ENCODE results near the gene NRCAM.

Gene NRCAM

DNA sequence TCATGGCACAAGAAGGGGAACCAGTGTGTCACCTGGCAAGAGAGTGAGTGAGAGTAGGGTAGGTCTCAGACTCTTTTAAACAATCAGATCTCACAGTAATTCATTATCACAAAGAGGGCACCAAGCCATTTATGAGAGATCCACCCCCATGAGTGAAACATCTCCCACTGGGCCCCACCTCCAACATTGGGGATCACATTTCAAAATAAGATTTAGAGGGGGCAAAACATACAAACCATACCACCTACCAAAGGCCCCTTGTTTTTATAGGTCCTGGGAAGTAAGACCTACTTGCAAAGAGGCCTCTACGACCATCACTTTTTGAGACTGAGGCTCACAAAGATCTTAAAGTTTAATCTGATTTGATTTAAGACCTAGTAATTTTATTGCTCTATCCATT is 134.9 kb downstream of the NRCAM start:
- DNase-seq (ENCODE audit: extremely low spot score, insufficient read length, low read depth), result no peak
- FAIRE-seq, result no peak

DNA sequence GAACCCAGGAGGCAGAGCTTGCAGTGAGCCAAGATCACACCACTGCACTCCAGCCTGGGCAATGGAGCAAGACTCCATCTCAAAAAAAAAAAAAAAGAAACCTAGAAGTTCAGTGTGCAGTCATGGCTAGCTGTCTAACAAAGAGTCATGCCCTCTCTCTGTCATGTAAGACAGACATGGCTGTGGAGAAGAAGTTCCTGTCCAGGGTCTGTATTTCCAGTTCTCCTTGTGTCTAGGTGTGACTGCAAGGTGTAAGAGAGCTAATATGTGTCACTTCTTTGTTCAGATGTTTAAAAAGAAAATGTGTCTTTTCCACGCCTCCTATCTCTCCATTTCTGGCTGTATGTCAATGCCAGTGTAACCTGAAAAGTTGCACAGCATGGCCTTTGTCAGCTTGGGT is 139.5 kb downstream of the NRCAM start:
- DNase-seq (ENCODE audit: extremely low spot score, insufficient read length, low read depth) (no peak), FAIRE-seq (no peak)

DNA sequence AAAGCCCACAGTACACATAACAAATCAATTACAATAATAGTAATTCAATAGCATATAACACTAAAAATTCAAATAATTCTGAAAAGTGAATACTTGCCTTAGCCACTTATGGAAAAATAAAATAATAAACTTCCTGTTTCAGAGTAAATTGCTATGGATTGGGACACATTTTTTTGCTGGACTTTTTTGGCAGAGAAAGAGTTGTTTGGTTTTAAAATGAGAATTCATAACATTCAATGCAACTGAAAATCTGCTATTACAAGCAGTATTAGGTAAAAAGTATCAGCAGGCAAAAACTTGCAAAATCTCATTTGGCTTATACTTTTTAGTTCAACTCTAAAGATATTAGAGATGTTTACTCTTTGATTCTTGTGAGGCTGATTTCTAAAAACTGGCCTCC is 141.7 kb downstream of the NRCAM start:
- no peak for FAIRE-seq
- no peak for DNase-seq (ENCODE audit: extremely low spot score, insufficient read length, low read depth)

DNA sequence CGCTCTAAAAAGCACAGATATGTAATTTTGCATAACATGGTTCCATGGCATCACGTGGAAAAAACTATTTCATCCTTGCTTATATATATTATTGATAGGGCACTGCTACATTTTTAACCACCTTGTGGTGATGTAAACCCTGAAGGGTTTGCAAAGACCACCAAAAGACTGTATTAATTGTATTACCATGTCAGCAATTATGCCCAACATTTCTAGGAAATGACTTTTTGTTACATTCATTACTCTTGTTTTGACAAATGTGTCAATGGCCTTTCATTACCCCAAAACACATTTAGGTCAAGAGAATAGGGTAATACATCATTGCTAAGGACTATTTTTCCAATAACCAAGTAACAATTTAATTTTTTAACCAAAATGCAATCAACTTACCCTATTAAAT is 142.2 kb downstream of the NRCAM start:
- no peak for DNase-seq (ENCODE audit: extremely low spot score, insufficient read length, low read depth)
- FAIRE-seq, result no peak

DNA sequence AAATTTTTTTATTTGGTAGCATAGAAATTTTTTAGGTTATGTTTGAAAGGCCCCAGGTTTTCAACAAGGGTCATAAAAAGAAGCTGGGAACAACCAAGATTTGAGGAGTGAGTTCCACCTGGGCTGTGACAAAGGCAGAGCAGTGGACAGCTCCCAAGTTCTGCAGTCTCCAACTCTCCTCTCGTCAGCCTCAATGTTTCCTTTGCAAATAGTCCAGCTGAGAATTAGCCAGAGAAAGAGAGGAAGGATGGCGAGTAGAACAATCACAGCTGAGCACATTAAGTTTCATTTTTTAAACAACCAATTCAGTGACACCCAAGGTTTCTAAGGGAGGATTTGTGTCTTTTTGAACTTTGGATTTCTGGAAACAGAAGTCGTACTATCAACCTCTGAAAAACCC is 143.2 kb downstream of the NRCAM start:
- no peak for FAIRE-seq
- DNase-seq (ENCODE audit: extremely low spot score, insufficient read length, low read depth), result no peak

DNA sequence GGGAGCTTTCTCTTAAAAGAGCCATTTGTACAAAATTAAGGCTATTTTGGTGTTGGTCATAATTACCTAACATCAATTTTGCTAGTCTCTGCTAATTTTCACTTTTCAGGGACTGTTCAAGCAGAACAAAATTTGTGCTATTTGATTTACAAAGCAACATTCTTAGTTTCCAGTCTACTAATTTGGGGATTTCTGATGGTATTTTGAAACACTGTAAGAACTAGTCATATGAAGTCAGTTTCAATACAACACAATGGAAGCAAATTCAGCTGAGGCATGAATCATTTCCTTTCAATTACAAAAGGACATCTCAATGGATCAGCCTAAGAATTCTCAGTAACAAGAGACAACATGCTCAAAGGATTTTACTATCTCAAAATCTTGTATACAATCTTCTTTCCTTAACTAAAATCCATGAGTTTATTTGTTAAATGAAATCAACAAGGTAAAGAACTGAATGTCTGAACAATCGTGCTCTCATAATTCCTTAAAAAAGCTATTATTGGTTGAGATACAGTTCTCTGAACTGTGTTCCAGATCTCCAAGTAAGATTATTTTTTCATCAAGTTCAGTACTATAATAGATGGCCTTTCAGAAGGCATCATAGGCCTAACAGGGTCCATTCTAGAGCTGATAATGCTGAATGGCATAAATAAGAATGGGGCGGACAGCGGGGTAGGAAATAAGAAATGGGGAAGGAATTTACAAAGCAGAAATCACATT is 144.6 kb downstream of the NRCAM start:
- DNase-seq (ENCODE audit: extremely low spot score, insufficient read length, low read depth) (no peak), FAIRE-seq (no peak)

DNA sequence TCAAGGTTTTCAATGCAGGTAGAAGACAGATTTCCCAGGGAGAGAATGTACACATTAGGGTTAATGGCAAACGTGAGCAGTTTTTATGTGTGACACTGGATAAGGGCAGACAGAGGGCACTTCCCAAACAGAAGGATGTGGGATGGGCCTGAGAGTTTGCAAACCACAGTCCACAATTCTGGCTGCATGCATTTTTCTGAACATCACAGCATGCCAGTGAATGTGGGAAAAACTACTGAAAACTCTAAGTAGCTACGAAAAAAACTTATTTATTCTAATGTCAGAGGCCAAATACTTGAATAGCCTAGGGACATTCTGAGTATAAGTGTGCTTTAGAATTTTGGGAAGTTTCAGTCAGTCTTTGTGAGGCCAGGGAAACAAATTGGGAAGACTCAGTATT is 145.9 kb downstream of the NRCAM start:
- FAIRE-seq, result no peak
- no peak for DNase-seq (ENCODE audit: extremely low spot score, insufficient read length, low read depth)

DNA sequence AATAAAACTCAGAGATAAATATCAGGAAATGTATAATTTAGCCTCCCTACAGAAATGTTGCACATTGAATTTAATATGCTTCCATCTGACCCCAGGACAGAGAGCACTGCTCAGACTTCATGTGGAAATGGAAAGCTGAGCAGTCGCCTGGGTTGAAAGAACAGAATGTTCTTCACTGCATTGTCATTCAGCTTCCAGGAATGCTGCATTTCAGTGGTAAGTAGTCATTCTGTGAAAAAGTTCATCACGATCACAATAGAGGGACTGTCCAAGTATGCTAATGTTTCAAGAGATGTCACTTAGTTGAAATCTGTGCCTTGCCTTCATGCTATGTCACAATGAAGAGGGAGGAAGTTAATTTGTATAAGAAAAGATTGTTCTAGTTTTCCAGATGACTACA is 147.3 kb downstream of the NRCAM start:
- FAIRE-seq, result no peak
- no peak for DNase-seq (ENCODE audit: extremely low spot score, insufficient read length, low read depth)

DNA sequence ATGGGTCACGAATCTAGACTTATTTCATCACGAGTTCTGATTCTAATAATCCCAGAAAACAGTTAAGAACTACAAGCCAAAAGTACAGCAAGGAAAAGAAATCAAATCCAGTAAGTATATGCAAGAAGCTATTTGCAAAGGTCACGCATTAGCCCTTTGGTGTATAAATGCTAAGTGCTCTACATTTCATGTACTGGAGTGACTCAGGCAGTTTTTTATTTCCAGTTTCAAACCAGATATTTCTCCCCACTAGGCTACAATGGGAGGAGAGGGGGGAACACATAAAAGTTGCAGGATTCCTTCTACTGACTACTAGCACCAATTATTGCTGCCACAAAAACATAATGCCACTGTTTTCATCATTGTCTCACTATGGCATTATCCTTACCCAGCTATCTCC is 148.0 kb downstream of the NRCAM start:
- FAIRE-seq (no peak), DNase-seq (ENCODE audit: extremely low spot score, insufficient read length, low read depth) (no peak)

DNA sequence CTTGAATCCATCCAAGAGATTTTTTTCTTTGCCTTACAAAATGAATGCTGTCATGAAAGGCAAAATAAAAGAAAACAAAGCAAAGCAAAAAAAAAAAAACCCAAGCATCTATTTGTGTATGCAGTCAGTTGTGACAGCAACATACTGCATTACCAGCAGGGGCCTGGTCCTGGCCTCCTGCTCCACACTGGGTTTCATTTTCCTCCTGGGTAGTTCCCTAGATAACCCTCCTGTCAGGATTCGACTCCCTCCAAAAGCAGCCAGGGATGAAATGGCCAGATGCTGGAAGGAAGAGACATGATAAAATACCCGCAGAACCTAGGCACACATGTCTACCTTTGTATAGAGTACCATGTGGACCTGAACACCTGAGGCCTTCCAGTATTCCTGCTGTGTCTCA is 148.6 kb downstream of the NRCAM start:
- FAIRE-seq (no peak), DNase-seq (ENCODE audit: extremely low spot score, insufficient read length, low read depth) (no peak)

DNA sequence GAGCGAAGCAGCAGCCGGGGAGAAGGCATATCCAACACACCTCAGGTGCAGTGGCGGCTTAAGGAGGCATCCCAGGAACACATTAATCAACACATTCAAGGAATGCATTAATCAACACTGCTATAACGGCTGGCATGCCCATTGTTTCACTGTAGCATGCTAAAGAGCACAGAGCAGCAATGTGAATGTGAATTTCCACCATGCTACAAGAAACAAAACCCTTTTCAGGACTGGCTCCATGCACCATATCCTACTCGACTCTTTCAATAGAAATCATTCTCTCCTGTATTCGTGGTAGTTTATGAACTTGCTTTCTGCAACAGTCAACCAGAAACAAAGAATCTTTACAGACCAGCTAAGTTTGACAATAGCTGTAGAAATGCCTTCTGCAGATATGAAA is 149.0 kb downstream of the NRCAM start:
- no peak for DNase-seq (ENCODE audit: extremely low spot score, insufficient read length, low read depth)
- no peak for FAIRE-seq

DNA sequence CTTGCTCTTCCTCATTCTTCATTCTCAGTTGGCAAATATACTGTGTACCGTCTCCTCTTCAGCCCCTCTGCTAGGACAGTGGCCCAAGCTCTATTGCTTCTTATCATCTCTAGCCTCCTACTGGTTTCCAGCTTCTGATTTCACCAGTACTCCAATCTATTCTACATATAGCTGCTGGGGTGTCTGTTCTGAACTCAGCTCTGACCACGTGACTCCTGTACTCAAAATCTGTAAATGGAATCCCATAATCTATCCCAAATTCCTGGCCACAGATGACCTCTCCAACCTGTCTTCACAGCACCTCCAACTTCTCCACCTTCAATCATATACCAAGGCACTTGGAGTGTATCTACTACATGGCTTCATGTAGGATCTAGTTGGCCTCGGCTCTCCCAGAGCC is 152.9 kb downstream of the NRCAM start:
- no peak for DNase-seq (ENCODE audit: extremely low spot score, insufficient read length, low read depth)
- no peak for FAIRE-seq

DNA sequence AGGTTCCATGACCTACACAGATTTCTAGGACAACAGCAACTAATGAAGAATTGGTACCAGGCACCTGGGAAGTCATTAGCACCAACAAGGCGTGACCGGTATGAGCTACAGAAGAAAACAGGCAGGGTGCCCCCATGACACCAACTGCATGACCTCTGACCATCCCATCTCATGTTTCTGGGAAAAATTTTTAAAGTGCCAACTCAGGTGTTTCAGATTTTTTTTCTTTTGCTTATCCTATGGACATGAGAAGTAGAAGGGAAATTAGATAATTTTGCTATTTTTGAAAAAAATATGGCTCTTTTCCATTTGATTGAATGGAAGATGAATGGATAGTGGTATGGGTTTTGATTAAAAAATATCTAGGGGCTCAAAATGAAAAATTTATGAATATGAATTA is 154.8 kb downstream of the NRCAM start:
- DNase-seq (ENCODE audit: extremely low spot score, insufficient read length, low read depth), result no peak
- FAIRE-seq, result no peak

DNA sequence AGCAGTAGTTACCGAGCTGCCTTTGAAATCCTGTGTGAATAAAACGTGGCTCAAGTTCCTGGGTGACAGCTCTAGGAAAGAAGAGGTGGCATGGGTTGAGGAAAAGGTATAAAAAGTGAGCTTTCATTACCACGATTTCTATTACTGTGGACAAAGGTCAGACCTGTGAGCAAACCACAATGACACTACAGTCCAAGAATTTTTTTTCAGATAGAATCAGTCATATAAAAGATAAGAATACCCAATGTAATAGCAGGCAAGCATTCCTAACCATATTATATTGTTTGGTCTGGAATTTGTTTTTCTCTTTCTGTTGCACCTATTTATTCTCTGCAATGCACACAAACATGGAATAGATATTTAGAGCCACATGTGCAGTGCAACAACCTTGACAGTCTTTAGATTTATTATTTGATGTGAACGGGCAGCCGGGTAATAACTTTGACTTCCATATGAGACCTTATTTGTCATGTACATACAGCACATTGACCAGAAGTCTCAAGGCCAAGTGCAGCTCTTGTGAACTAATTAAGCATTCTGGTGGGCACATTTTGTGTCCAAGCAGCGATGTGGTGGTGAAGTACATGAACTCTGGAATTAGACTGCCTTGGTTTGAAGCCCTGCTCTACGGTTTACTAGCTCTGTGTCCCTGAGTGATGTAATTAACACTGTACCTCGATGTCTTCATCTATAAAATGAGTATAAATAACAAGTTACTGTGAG is 156.8 kb downstream of the NRCAM start:
- FAIRE-seq (no peak), DNase-seq (ENCODE audit: extremely low spot score, insufficient read length, low read depth) (no peak)

DNA sequence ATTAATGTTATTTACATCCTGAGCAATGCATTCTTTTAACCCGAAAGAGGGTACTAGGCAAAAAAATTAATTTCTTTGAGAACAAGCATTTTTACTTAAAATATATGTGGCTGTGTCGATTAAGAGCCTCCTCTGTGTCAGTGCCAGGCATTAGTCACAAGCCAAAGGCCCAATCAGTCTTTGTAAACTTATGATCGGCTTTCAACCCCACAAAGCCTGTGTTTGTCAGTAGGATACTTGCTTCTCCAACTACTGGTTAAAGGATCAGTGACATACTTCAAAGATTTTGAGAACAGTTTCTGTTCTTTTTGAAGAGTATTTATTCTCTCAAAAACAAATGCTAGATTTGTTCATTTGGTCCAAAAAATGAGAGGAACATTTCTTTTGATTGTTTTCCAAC is 159.3 kb downstream of the NRCAM start:
- DNase-seq (ENCODE audit: extremely low spot score, insufficient read length, low read depth), result no peak
- FAIRE-seq, result no peak

DNA sequence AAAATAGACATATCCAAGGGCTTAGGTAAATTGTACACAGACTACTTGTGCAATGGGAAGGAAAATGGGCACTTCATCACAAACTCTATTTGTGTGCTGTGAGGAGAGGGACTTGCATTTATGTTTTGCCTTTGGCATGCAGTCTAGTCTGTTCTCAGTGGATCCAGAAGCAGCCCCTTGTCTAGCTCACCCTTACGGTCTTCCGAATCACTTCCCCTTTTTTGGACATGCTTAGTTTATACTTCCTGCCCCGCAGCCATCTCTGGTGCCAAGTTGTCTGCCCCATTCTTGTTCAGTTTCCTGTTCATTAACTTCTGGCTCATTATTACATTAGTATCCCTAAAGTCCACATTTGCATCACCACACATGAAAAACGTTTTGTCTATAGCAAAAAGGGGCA is 161.6 kb downstream of the NRCAM start:
- FAIRE-seq, result peak; percentile 50
- DNase-seq (ENCODE audit: extremely low spot score, insufficient read length, low read depth), result peak; percentile 20

DNA sequence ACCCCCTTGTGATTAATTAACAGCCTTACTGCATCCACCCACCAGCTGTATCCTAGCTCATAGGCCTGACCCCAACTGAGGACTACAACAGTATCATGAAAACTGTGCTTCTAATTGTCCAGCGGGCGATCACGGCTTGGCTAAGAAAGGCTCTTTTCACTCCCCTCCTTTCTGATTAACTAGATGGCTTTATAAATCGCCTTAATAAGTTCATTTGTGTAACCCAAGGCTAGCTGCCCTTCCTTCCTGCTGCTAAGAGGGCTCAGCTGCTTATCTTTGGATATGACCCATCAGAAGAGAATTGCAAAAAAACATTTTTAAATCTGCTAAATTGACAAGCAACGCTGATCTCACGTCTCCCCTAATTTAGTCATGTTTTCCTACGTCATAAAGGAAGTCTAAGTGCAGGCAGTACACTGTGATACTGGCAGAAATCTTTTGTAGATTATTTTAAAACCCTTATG is 163.1 kb downstream of the NRCAM start:
- FAIRE-seq, result no peak
- DNase-seq (ENCODE audit: extremely low spot score, insufficient read length, low read depth), result no peak

DNA sequence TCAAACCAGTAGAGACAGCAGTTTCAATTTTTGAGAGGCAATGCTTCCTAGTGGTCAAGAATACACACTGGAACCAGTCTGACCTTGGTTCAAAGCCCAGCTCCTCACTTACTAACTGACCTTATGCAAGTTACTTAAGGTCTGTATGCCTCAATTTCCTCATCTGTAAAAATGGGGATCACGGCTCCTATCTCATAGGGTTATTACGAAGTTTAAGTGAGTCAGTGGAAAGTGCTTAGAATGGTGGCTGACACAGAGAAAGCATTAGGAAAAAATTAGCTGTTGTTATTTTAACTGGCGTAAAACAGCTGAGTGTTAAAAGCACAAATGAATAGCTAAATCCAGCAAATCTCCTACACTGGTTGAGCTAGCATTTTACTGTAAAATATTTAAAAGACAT is 163.7 kb downstream of the NRCAM start:
- FAIRE-seq (no peak), DNase-seq (ENCODE audit: extremely low spot score, insufficient read length, low read depth) (no peak)

DNA sequence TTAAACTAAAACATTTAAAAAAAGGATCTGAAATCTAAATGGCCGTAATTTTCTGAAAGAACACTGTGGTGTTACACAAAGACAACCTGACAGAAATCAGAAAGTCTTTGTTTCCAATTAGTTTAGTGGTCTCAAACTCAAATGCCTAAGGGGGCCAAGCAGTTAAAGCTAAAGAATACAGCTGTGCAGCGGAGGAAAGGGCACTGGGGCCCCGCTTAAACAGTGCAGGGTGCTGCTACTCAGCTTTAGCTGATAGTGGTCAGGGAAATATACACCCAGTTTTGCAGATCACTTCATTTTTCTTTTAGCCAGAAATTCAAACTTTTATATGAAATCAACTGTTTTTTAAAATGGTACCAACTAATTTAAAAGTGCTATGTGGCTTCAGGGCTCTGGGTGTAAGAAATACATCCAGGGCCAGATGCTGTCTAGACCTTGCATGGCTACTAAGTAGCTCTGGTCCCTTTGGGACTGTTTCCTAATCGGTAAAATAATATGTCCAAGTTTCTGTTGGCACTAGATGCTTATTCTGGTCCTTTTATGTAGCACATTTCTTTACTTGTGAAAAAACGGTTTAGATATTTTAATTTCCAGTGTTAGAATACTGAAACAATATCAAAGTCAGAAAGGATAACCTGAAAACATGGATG is 164.3 kb downstream of the NRCAM start:
- FAIRE-seq (no peak), DNase-seq (ENCODE audit: extremely low spot score, insufficient read length, low read depth) (no peak)

DNA sequence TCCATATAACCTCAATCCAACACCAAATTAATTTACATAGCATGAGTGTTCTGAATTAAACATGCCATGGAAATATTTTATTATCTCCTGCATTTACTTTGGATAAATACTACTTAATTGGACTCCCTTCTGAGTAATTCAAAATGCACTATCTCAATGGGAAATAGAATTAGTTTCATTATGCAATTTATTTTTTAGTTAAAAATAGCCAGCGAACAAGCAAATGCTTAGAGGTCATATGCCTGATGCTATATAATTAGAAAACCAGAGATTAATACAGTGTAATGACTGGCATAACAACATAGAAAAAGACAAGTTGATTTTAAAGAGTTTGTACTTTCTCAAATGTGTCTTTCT is 165.1 kb downstream of the NRCAM start:
- FAIRE-seq, result no peak

DNA sequence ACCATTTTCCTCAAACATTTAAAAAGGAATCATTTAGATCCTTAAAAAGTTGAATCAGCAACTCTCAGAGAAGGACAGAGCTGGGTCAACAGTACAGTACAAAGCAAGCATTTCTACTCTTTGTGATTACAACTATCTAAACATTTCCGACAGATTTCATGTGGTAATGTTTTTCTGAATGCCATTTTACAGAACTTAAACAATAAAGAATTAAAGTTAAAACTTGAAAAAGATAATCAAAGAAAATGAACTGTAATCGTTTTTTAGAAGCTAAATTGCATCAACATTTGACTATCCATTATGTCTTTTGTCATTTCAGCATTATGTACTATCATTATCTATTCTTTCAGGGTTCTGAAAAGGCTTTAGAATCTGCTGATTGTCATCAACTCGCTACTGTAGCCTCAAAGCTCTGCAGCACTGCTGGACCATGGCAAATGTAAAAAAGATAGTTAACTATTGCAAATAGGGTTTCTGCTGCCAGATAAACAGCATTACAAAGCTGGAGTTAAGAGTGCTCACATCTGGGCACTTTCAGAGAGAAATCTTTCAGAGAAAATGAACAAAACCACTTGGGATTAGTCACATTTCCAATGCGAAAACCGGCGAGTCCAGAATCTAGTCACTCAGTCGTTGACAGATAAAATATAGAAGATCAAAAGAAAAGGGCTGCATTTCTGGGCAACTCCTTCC is 165.6 kb downstream of the NRCAM start:
- DNase-seq (ENCODE audit: extremely low spot score, insufficient read length, low read depth) (no peak), FAIRE-seq (no peak)

More for the DNA sequence above, 165.1 kb downstream of the NRCAM start:
- no peak for DNase-seq (ENCODE audit: extremely low spot score, insufficient read length, low read depth)

Data from GM18507 (cell line).